ENCODE results near the gene TRIM32.

Gene TRIM32

GRCh38 chr9:116694785-116695291 is 7.7 kb downstream of the TRIM32 start (continued):
- no peak for TF ChIP-seq PATZ1 (CRISPR knock-in tag; IDR thresholded peaks at IDR 0.05; ENCODE audit: borderline replicate concordance)
- TF ChIP-seq ARNTL (CRISPR knock-in tag; IDR thresholded peaks at IDR 0.05; ENCODE audit: borderline replicate concordance, low read depth) = no peak

- ATAC-seq = no peak
- TF ChIP-seq CSRNP3 (CRISPR knock-in tag; IDR thresholded peaks at IDR 0.05) (no peak), TOX (CRISPR knock-in tag; IDR thresholded peaks at IDR 0.05; ENCODE audit: borderline replicate concordance) (no peak), BACH2 (CRISPR knock-in tag; IDR thresholded peaks at IDR 0.05; ENCODE audit: borderline replicate concordance) (no peak), ISL1 (CRISPR knock-in tag; IDR thresholded peaks at IDR 0.05) (no peak), POU6F1 (CRISPR knock-in tag; IDR thresholded peaks at IDR 0.05; ENCODE audit: borderline replicate concordance, low read depth) (no peak), PATZ1 (CRISPR knock-in tag; IDR thresholded peaks at IDR 0.05; ENCODE audit: borderline replicate concordance) (no peak), ESRRG (CRISPR knock-in tag; IDR thresholded peaks at IDR 0.05) (no peak), TSHZ2 (CRISPR knock-in tag; IDR thresholded peaks at IDR 0.05) (no peak), CSDC2 (CRISPR knock-in tag; IDR thresholded peaks at IDR 0.05) (no peak), ARNTL (CRISPR knock-in tag; IDR thresholded peaks at IDR 0.05; ENCODE audit: borderline replicate concordance, low read depth) (no peak), OSR1 (CRISPR knock-in tag; IDR thresholded peaks at IDR 0.05) (no peak), TCF4 (CRISPR knock-in tag; IDR thresholded peaks at IDR 0.05; ENCODE audit: borderline replicate concordance) (no peak), RARB (CRISPR knock-in tag; IDR thresholded peaks at IDR 0.05) (no peak), CREB5 (CRISPR knock-in tag; IDR thresholded peaks at IDR 0.05; ENCODE audit: low read depth) (no peak), SNAI2 (CRISPR knock-in tag; IDR thresholded peaks at IDR 0.05) (no peak), ZNF8 (CRISPR knock-in tag; IDR thresholded peaks at IDR 0.05) (no peak), ZNF565 (CRISPR knock-in tag; conservative IDR thresholded peaks at IDR 0.05; ENCODE audit: low read depth) (no peak)
Measured at GRCh38 chr9:116695438-116695837, 8.3 kb downstream of the TRIM32 start.

- ATAC-seq = no peak
- no peak for TF ChIP-seq CREB5 (CRISPR knock-in tag; IDR thresholded peaks at IDR 0.05; ENCODE audit: low read depth)
- no peak for TF ChIP-seq ZNF565 (CRISPR knock-in tag; conservative IDR thresholded peaks at IDR 0.05; ENCODE audit: low read depth)
- TF ChIP-seq ZFP3 (CRISPR knock-in tag; IDR thresholded peaks at IDR 0.05) = no peak
Measured at GRCh38 chr9:116697362-116697761, 10.3 kb downstream of the TRIM32 start.

All from SK-N-SH treated with all-trans-retinoic acid at 6 μM for 48 hours (cell line).